Measurements from ENCODE around the gene PARD3. TPM values are rescaled to one million over a fixed set of nuclear protein-coding genes. Genes with fewer than 3 reads are reported as not detected.

PARD3 gene
- total RNA-seq, 1 experiment from 2014 or later = not detected

GRCh38 chr10:34736976-34737771 is 77.9 kb downstream of the PARD3 start:
- H3K4me3 ChIP-seq (ENCODE audit: low read length) = no peak overlapping the region
- H4K20me1 ChIP-seq (ENCODE audit: insufficient read depth, low read depth, low read length) = no peaks in the 10 kb centered on the region
- no peaks in the 10 kb centered on the region for H3K4me1 ChIP-seq (ENCODE audit: low read length)
- no peaks in the 10 kb centered on the region for H3K36me3 ChIP-seq (ENCODE audit: insufficient read depth, low read length)
- no peak overlapping the region for H3K4me2 ChIP-seq (ENCODE audit: low read depth, low read length, poor library complexity, severe bottlenecking)
- H3K9me3 ChIP-seq (ENCODE audit: low read length) = no peaks in the 10 kb centered on the region
- no peaks in the 10 kb centered on the region for H3K79me2 ChIP-seq (ENCODE audit: low read length)
- no peak for DNase-seq
- 0 out of 2 replicates have a peak overlapping the region, but pooled peaks have one; percentile 21 for H2AFZ ChIP-seq (ENCODE audit: low read length)
- H3K27ac ChIP-seq (ENCODE audit: low read length) = no peak overlapping the region
- H3K9me2 ChIP-seq (replicated peaks; ENCODE audit: insufficient read depth, low read length) = no peaks in the 10 kb centered on the region
- no peak overlapping the region for H3K9ac ChIP-seq (ENCODE audit: low read length)
- no peaks in the 10 kb centered on the region for H3K27me3 ChIP-seq (ENCODE audit: low read length)

- Histone ChIP-seq H3K4me3 (ENCODE audit: low read length) (no peak overlapping the region), H3K36me3 (ENCODE audit: insufficient read depth, low read length) (no peaks in the 10 kb centered on the region), H3K27me3 (ENCODE audit: low read length) (no peaks in the 10 kb centered on the region), H3K9me2 (replicated peaks; ENCODE audit: insufficient read depth, low read length) (no peaks in the 10 kb centered on the region), H3K79me2 (ENCODE audit: low read length) (no peaks in the 10 kb centered on the region), H3K4me1 (ENCODE audit: low read length) (no peaks in the 10 kb centered on the region), H4K20me1 (ENCODE audit: insufficient read depth, low read depth, low read length) (no peaks in the 10 kb centered on the region), H2AFZ (ENCODE audit: low read length) (no peak overlapping the region), H3K9ac (ENCODE audit: low read length) (no peak overlapping the region), H3K27ac (ENCODE audit: low read length) (no peak overlapping the region), H3K4me2 (ENCODE audit: low read depth, low read length, poor library complexity, severe bottlenecking) (no peak overlapping the region), H3K9me3 (ENCODE audit: low read length) (no peaks in the 10 kb centered on the region)
- DNase-seq = no peak
Observed at GRCh38 chr10:34734918-34735317, 80.2 kb downstream of the PARD3 start.

- Histone ChIP-seq H3K36me3 (ENCODE audit: insufficient read depth, low read length) (no peaks in the 10 kb centered on the region), H3K79me2 (ENCODE audit: low read length) (no peaks in the 10 kb centered on the region), H3K4me3 (ENCODE audit: low read length) (no peak overlapping the region), H3K9me3 (ENCODE audit: low read length) (no peaks in the 10 kb centered on the region), H3K9me2 (replicated peaks; ENCODE audit: insufficient read depth, low read length) (no peaks in the 10 kb centered on the region), H3K4me2 (ENCODE audit: low read depth, low read length, poor library complexity, severe bottlenecking) (no peak overlapping the region), H3K4me1 (ENCODE audit: low read length) (no peaks in the 10 kb centered on the region), H2AFZ (ENCODE audit: low read length) (no peak overlapping the region), H3K9ac (ENCODE audit: low read length) (no peak overlapping the region), H3K27ac (ENCODE audit: low read length) (no peak overlapping the region), H4K20me1 (ENCODE audit: insufficient read depth, low read depth, low read length) (no peaks in the 10 kb centered on the region), H3K27me3 (ENCODE audit: low read length) (no peaks in the 10 kb centered on the region)
- peak; percentile 70 for DNase-seq
Observed at GRCh38 chr10:34732926-34733325, 82.2 kb downstream of the PARD3 start.

GRCh38 chr10:34731885-34732701 is 83.0 kb downstream of the PARD3 start:
- Histone ChIP-seq H3K4me2 (ENCODE audit: low read depth, low read length, poor library complexity, severe bottlenecking) (no peak overlapping the region), H3K79me2 (ENCODE audit: low read length) (no peaks in the 10 kb centered on the region)

GRCh38 chr10:34731213-34731612 is 83.9 kb downstream of the PARD3 start:
- H3K79me2 ChIP-seq (ENCODE audit: low read length) = no peaks in the 10 kb centered on the region
- no peaks in the 10 kb centered on the region for H3K36me3 ChIP-seq (ENCODE audit: insufficient read depth, low read length)
- DNase-seq = no peak
- H3K4me2 ChIP-seq (ENCODE audit: low read depth, low read length, poor library complexity, severe bottlenecking) = no peak overlapping the region
- H3K9me3 ChIP-seq (ENCODE audit: low read length) = no peaks in the 10 kb centered on the region
- no peaks in the 10 kb centered on the region for H3K9me2 ChIP-seq (replicated peaks; ENCODE audit: insufficient read depth, low read length)
- H3K9ac ChIP-seq (ENCODE audit: low read length) = no peak overlapping the region
- no peak overlapping the region for H2AFZ ChIP-seq (ENCODE audit: low read length)
- H3K4me1 ChIP-seq (ENCODE audit: low read length) = no peaks in the 10 kb centered on the region
- H3K27me3 ChIP-seq (ENCODE audit: low read length) = no peaks in the 10 kb centered on the region
- H3K27ac ChIP-seq (ENCODE audit: low read length) = no peak overlapping the region
- H3K4me3 ChIP-seq (ENCODE audit: low read length) = no peak overlapping the region
- H4K20me1 ChIP-seq (ENCODE audit: insufficient read depth, low read depth, low read length) = no peaks in the 10 kb centered on the region

More at GRCh38 chr10:34731885-34732701, 83.0 kb downstream of the PARD3 start:
- H3K27ac ChIP-seq (ENCODE audit: low read length) = no peak overlapping the region
- H3K36me3 ChIP-seq (ENCODE audit: insufficient read depth, low read length) = no peaks in the 10 kb centered on the region
- DNase-seq = no peak
- H4K20me1 ChIP-seq (ENCODE audit: insufficient read depth, low read depth, low read length) = no peaks in the 10 kb centered on the region
- H3K9ac ChIP-seq (ENCODE audit: low read length) = no peak overlapping the region
- no peaks in the 10 kb centered on the region for H3K4me1 ChIP-seq (ENCODE audit: low read length)
- H3K4me3 ChIP-seq (ENCODE audit: low read length) = no peak overlapping the region
- H3K9me3 ChIP-seq (ENCODE audit: low read length) = no peaks in the 10 kb centered on the region
- H3K9me2 ChIP-seq (replicated peaks; ENCODE audit: insufficient read depth, low read length) = no peaks in the 10 kb centered on the region
- H2AFZ ChIP-seq (ENCODE audit: low read length) = no peak overlapping the region
- H3K27me3 ChIP-seq (ENCODE audit: low read length) = no peaks in the 10 kb centered on the region

GRCh38 chr10:34730726-34731125 is 84.4 kb downstream of the PARD3 start:
- no peak overlapping the region for H3K4me3 ChIP-seq (ENCODE audit: low read length)
- no peaks in the 10 kb centered on the region for H3K9me3 ChIP-seq (ENCODE audit: low read length)
- no peaks in the 10 kb centered on the region for H3K36me3 ChIP-seq (ENCODE audit: insufficient read depth, low read length)
- no peak overlapping the region for H3K4me2 ChIP-seq (ENCODE audit: low read depth, low read length, poor library complexity, severe bottlenecking)
- H4K20me1 ChIP-seq (ENCODE audit: insufficient read depth, low read depth, low read length) = no peaks in the 10 kb centered on the region
- DNase-seq = no peak
- H3K4me1 ChIP-seq (ENCODE audit: low read length) = no peaks in the 10 kb centered on the region
- no peaks in the 10 kb centered on the region for H3K79me2 ChIP-seq (ENCODE audit: low read length)
- H3K27ac ChIP-seq (ENCODE audit: low read length) = no peak overlapping the region
- no peaks in the 10 kb centered on the region for H3K27me3 ChIP-seq (ENCODE audit: low read length)
- no peak overlapping the region for H3K9ac ChIP-seq (ENCODE audit: low read length)
- no peaks in the 10 kb centered on the region for H3K9me2 ChIP-seq (replicated peaks; ENCODE audit: insufficient read depth, low read length)
- no peak overlapping the region for H2AFZ ChIP-seq (ENCODE audit: low read length)

- Histone ChIP-seq H3K4me3 (ENCODE audit: low read length) (no peak overlapping the region), H3K9ac (ENCODE audit: low read length) (no peak overlapping the region), H4K20me1 (ENCODE audit: insufficient read depth, low read depth, low read length) (no peaks in the 10 kb centered on the region), H3K36me3 (ENCODE audit: insufficient read depth, low read length) (no peaks in the 10 kb centered on the region), H2AFZ (ENCODE audit: low read length) (no peak overlapping the region), H3K27ac (ENCODE audit: low read length) (no peak overlapping the region), H3K4me1 (ENCODE audit: low read length) (no peaks in the 10 kb centered on the region), H3K9me2 (replicated peaks; ENCODE audit: insufficient read depth, low read length) (no peaks in the 10 kb centered on the region), H3K27me3 (ENCODE audit: low read length) (no peaks in the 10 kb centered on the region), H3K9me3 (ENCODE audit: low read length) (no peaks in the 10 kb centered on the region), H3K79me2 (ENCODE audit: low read length) (no peaks in the 10 kb centered on the region), H3K4me2 (ENCODE audit: low read depth, low read length, poor library complexity, severe bottlenecking) (no peak overlapping the region)
- DNase-seq = no peak
Observed at GRCh38 chr10:34729619-34730018, 85.5 kb downstream of the PARD3 start.

- H3K9ac ChIP-seq (ENCODE audit: low read length) = no peak overlapping the region
Observed at GRCh38 chr10:34728361-34728760, 86.7 kb downstream of the PARD3 start.

More at GRCh38 chr10:34728361-34728760, 86.7 kb downstream of the PARD3 start:
- no peaks in the 10 kb centered on the region for H4K20me1 ChIP-seq (ENCODE audit: insufficient read depth, low read depth, low read length)
- H3K4me2 ChIP-seq (ENCODE audit: low read depth, low read length, poor library complexity, severe bottlenecking) = no peak overlapping the region
- no peak overlapping the region for H3K4me3 ChIP-seq (ENCODE audit: low read length)
- H3K36me3 ChIP-seq (ENCODE audit: insufficient read depth, low read length) = no peaks in the 10 kb centered on the region
- no peaks in the 10 kb centered on the region for H3K27me3 ChIP-seq (ENCODE audit: low read length)
- no peak for DNase-seq
- no peaks in the 10 kb centered on the region for H3K9me3 ChIP-seq (ENCODE audit: low read length)
- H3K9me2 ChIP-seq (replicated peaks; ENCODE audit: insufficient read depth, low read length) = no peaks in the 10 kb centered on the region
- H3K27ac ChIP-seq (ENCODE audit: low read length) = no peak overlapping the region
- H3K79me2 ChIP-seq (ENCODE audit: low read length) = no peaks in the 10 kb centered on the region
- H2AFZ ChIP-seq (ENCODE audit: low read length) = no peak overlapping the region
- no peaks in the 10 kb centered on the region for H3K4me1 ChIP-seq (ENCODE audit: low read length)
